Raji (cell line): ENCODE data around the gene ADCYAP1R1.

Experiments used
- POLR2A ChIP-seq: IDR thresholded peaks from 2 replicates; pipeline ENCODE4 v1.6.1; 2011; ENCODE audit warnings: low read depth, low read length, control low read depth; ENCODE audit not compliant: insufficient read depth

Gene ADCYAP1R1

GRCh38 chr7:31070991-31071644, 19.0 kb downstream of the ADCYAP1R1 start:
- no peak for TF ChIP-seq POLR2A

- no peak for TF ChIP-seq POLR2A
These were observed 19.5 kb downstream of the ADCYAP1R1 start for GRCh38 chr7:31071645-31072029.

- TF ChIP-seq POLR2A = no peak
These were observed 21.4 kb downstream of the ADCYAP1R1 start for GRCh38 chr7:31073326-31074119.

- TF ChIP-seq POLR2A = no peak
These were observed 21.9 kb downstream of the ADCYAP1R1 start for GRCh38 chr7:31074120-31074383.

GRCh38 chr7:31074403-31075085, 22.4 kb downstream of the ADCYAP1R1 start:
- TF ChIP-seq POLR2A = no peak

- no peak for TF ChIP-seq POLR2A
These were observed 22.9 kb downstream of the ADCYAP1R1 start for GRCh38 chr7:31075086-31075405.

- no peak for TF ChIP-seq POLR2A
These were observed 23.9 kb downstream of the ADCYAP1R1 start for GRCh38 chr7:31076051-31076450.

- no peak for TF ChIP-seq POLR2A
These were observed 24.7 kb downstream of the ADCYAP1R1 start for GRCh38 chr7:31076641-31077310.

- TF ChIP-seq POLR2A = no peak
These were observed 25.6 kb downstream of the ADCYAP1R1 start for GRCh38 chr7:31077484-31078362.

- no peak for TF ChIP-seq POLR2A
These were observed 26.4 kb downstream of the ADCYAP1R1 start for GRCh38 chr7:31078363-31078990.

- no peak for TF ChIP-seq POLR2A
These were observed 27.2 kb downstream of the ADCYAP1R1 start for GRCh38 chr7:31079126-31079823.

- TF ChIP-seq POLR2A = no peak
These were observed 27.9 kb downstream of the ADCYAP1R1 start for GRCh38 chr7:31079824-31080511.

GRCh38 chr7:31080763-31081162, 28.7 kb downstream of the ADCYAP1R1 start:
- TF ChIP-seq POLR2A = no peak
